T-helper 1 cell treated with Interleukin-12 subunit alpha and Interleukin-12 subunit beta and Interleukin-4 antibody, amounts not matched to agents 30 ng/mL and 1 ng/mL, for 36 hours (primary cell): ENCODE data around the gene MPRIP. TPM values are rescaled to one million over a fixed set of nuclear protein-coding genes. Genes with fewer than 3 reads are reported as not detected.
"Not testable (repeated sequence)": the region's sequence is repeated elsewhere in the genome, so short reads cannot be mapped to it uniquely, and the experiment has no call there.

Experiments used
- intact Hi-C: fragments of 100-400 bp; cut with micrococcal nuclease; formaldehyde crosslinking; loops from one replicate; pipeline ENCODE4 v1.15.1; 2024
- total RNA-seq: library from RNA; stranded (reverse); gene quantifications from 2 replicates; pipeline ENCODE4 v1.2.3, GENCODE V29; 2022

MPRIP gene
- total RNA-seq, 1 donor from 2014 or later, result 212 TPM

GRCh38 chr17:17013828-17014747 is 28.2 kb upstream of the MPRIP start:
- intact Hi-C loops, result not testable (repeated sequence)

- intact Hi-C loops, result not testable (repeated sequence)
Observed at GRCh38 chr17:17014748-17015124, 27.5 kb upstream of the MPRIP start.

- intact Hi-C loops, result no loop called here
Observed at GRCh38 chr17:17015230-17015629, 27.0 kb upstream of the MPRIP start.

GRCh38 chr17:17016199-17017197 is 25.8 kb upstream of the MPRIP start:
- intact Hi-C loops, result not testable (repeated sequence)

- intact Hi-C loops, result no loop called here
Observed at GRCh38 chr17:17017343-17018014, 24.8 kb upstream of the MPRIP start.

GRCh38 chr17:17018021-17018441 is 24.2 kb upstream of the MPRIP start:
- intact Hi-C loops, result no loop called here

- intact Hi-C loops, result no loop called here
Observed at GRCh38 chr17:17018612-17019429, 23.4 kb upstream of the MPRIP start.

GRCh38 chr17:17019430-17019762 is 22.9 kb upstream of the MPRIP start:
- intact Hi-C loops, result no loop called here

- intact Hi-C loops, result no loop called here
Observed at GRCh38 chr17:17019891-17020456, 22.3 kb upstream of the MPRIP start.

- intact Hi-C loops, result no loop called here
Observed at GRCh38 chr17:17020821-17021193, 21.4 kb upstream of the MPRIP start.

- intact Hi-C loops, result no loop called here
Observed at GRCh38 chr17:17021194-17021863, 20.9 kb upstream of the MPRIP start.

- intact Hi-C loops, result no loop called here
Observed at GRCh38 chr17:17022011-17022410, 20.2 kb upstream of the MPRIP start.

GRCh38 chr17:17022456-17022855 is 19.8 kb upstream of the MPRIP start:
- intact Hi-C loops, result no loop called here

GRCh38 chr17:17024778-17025300 is 17.4 kb upstream of the MPRIP start:
- intact Hi-C loops, result no loop called here

- intact Hi-C loops, result no loop called here
Observed at GRCh38 chr17:17025621-17026020, 16.6 kb upstream of the MPRIP start.

GRCh38 chr17:17026163-17026562 is 16.1 kb upstream of the MPRIP start:
- intact Hi-C loops, result no loop called here

- intact Hi-C loops, result no loop called here
Observed at GRCh38 chr17:17027442-17028058, 14.7 kb upstream of the MPRIP start.

GRCh38 chr17:17028059-17028877 is 14.0 kb upstream of the MPRIP start:
- intact Hi-C loops, result no loop called here
